CD14-positive monocyte (primary cell): ENCODE measurements around the gene SMTN. TPM values are rescaled to one million over a fixed set of nuclear protein-coding genes. Genes with fewer than 3 reads are reported as not detected.
A peak's percentile ranks its signal among the peaks of the same experiment; 100 is the strongest.

ENCODE experiments used
- DNase-seq, 3 donors: peaks; one replicate each; pipeline ENCODE4 v3.0.0-alpha.2; 2011 to 2022
- H2AFZ ChIP-seq: 2 replicates; pipeline ENCODE4 v1.6.0; 2012; ENCODE audit warnings: mild to moderate bottlenecking, low read depth, low read length, inconsistent platforms; ENCODE audit not compliant: insufficient read depth, poor library complexity, severe bottlenecking
- H3K27ac ChIP-seq, 2 donors: 1 replicate in 1 of 2; 2 replicates in 1 of 2; pipeline ENCODE4 v1.5.1; 2012 to 2013; ENCODE audit warnings: low read length in 2 of 2, control low read depth in 1 of 2, inconsistent platforms in 1 of 2, low read depth in 1 of 2, mild to moderate bottlenecking in 1 of 2
- H3K27me3 ChIP-seq, 2 donors: one replicate each; pipeline versions ENCODE4 v1.6.0 to v1.6.1; 2011 to 2013; ENCODE audit warnings: low read length in 2 of 2; ENCODE audit not compliant: control insufficient read depth in 2 of 2, insufficient read depth in 2 of 2
- H3K36me3 ChIP-seq, 2 donors: replicated peaks in 1 of 2; 1 replicate in 1 of 2; 2 replicates in 1 of 2; pipeline versions ENCODE4 v1.5.1 to v1.6.1; 2012 to 2013; ENCODE audit warnings: low read length in 2 of 2, control low read depth in 1 of 2, inconsistent platforms in 1 of 2, mild to moderate bottlenecking in 1 of 2; ENCODE audit not compliant: insufficient read depth in 2 of 2, control insufficient read depth in 1 of 2
- H3K4me1 ChIP-seq, 2 donors: 1 replicate in 1 of 2; 2 replicates in 1 of 2; pipeline versions ENCODE4 v1.5.1 to v1.6.1; 2012 to 2013; ENCODE audit warnings: low read length in 2 of 2, control low read depth in 1 of 2, inconsistent platforms in 1 of 2, mild to moderate bottlenecking in 1 of 2, moderate library complexity in 1 of 2; ENCODE audit not compliant: insufficient read depth in 2 of 2, control insufficient read depth in 1 of 2
- H3K4me2 ChIP-seq: replicated peaks from 2 replicates; pipeline ENCODE3; 2012; ENCODE audit warnings: low read length, moderate library complexity, mild to moderate bottlenecking; ENCODE audit not compliant: poor library complexity, severe bottlenecking; ENCODE audit errors: extremely low read depth
- H3K4me3 ChIP-seq, 3 experiments: fragments of 200-600 bp in 1 of 3; sonication (generic) in 1 of 3; replicated peaks in 1 of 3; 1 replicate in 2 of 3; 2 replicates in 1 of 3; pipeline ENCODE4 v1.5.1; 2011 to 2013; ENCODE audit warnings: low read length in 3 of 3, mild to moderate bottlenecking in 3 of 3, control low read depth in 2 of 3, low read depth in 2 of 3, inconsistent platforms in 1 of 3, moderate library complexity in 1 of 3
- H3K79me2 ChIP-seq: 2 replicates; pipeline ENCODE4 v1.6.0; 2012; ENCODE audit warnings: mild to moderate bottlenecking, control low read depth, inconsistent platforms, low read length, moderate library complexity; ENCODE audit not compliant: insufficient read depth
- H3K9ac ChIP-seq: 2 replicates; pipeline ENCODE4 v1.6.0; 2017; ENCODE audit warnings: low read length, mild to moderate bottlenecking; ENCODE audit not compliant: insufficient read depth, poor library complexity, severe bottlenecking
- H3K9me3 ChIP-seq, 2 donors: replicated peaks in 1 of 2; 1 replicate in 1 of 2; 2 replicates in 1 of 2; pipeline versions ENCODE4 v1.5.1 to v1.6.1; 2012 to 2013; ENCODE audit warnings: low read length in 2 of 2, control low read depth in 1 of 2; ENCODE audit not compliant: control insufficient read depth in 1 of 2, insufficient read depth in 1 of 2
- H4K20me1 ChIP-seq: 2 replicates; pipeline ENCODE4 v1.6.0; 2012; ENCODE audit warnings: mild to moderate bottlenecking, low read length, control low read depth, moderate library complexity; ENCODE audit not compliant: insufficient read depth
- H3K27ac Mint-ChIP-seq, 7 donors: one replicate each; pipeline ENCODE4 v1.8.0; 2020; ENCODE audit warnings: mild to moderate bottlenecking in 7 of 7, mixed read lengths in 7 of 7, moderate library complexity in 6 of 7, inconsistent platforms in 2 of 7
- H3K27me3 Mint-ChIP-seq, 3 donors: one replicate each; pipeline ENCODE4 v1.8.0; 2021 to 2022; ENCODE audit warnings: low read depth in 3 of 3, mild to moderate bottlenecking in 3 of 3, mixed read lengths in 3 of 3, moderate library complexity in 3 of 3, inconsistent platforms in 1 of 3
- H3K36me3 Mint-ChIP-seq, 2 donors: one replicate each; pipeline ENCODE4 v1.8.0; 2020; ENCODE audit warnings: mixed read lengths in 2 of 2, inconsistent platforms in 1 of 2, mild to moderate bottlenecking in 1 of 2
- H3K4me1 Mint-ChIP-seq: one replicate; pipeline ENCODE4 v1.8.0; 2020; ENCODE audit warnings: mild to moderate bottlenecking, mixed read lengths
- H3K4me3 Mint-ChIP-seq, 2 donors: one replicate each; pipeline ENCODE4 v1.8.0; 2020; ENCODE audit warnings: mild to moderate bottlenecking in 2 of 2, mixed read lengths in 2 of 2, moderate library complexity in 1 of 2
- H3K9me3 Mint-ChIP-seq, 7 donors: one replicate each; pipeline ENCODE4 v1.8.0; 2020 to 2022; ENCODE audit warnings: mixed read lengths in 7 of 7, mild to moderate bottlenecking in 6 of 7, moderate library complexity in 6 of 7, inconsistent platforms in 2 of 7
- CTCF ChIP-seq: fragments of 200-600 bp; IDR thresholded peaks from one replicate; pipeline ENCODE4 v1.8.0; 2022; ENCODE audit warnings: antibody characterized with exemption, mild to moderate bottlenecking
- WGBS: methylation state at CpG from one replicate; pipeline ENCODE4 v1.1.5; 2013; ENCODE audit warnings: missing lambda C conversion rate; ENCODE audit not compliant: insufficient coverage; 5-methylcytosine and 5-hydroxymethylcytosine counted together
- intact Hi-C, 2 donors: fragments of 100-400 bp; cut with micrococcal nuclease; formaldehyde crosslinking; loops; one replicate each; pipeline versions ENCODE4 v1.15.0 to v1.15.1; 2023
- polyA plus RNA-seq, 3 donors: library from polyadenylated mRNA; depleted of rRNA in 1 of 3; unstranded in 2 of 3; stranded (reverse) in 1 of 3; fragments of 300-500 nt in 2 of 3; fragments of >200 nt in 1 of 3; fragmentation: Illumina TruSeq in 2 of 3; gene quantifications; 1 replicate in 2 of 3; 2 replicates in 1 of 3; pipeline ENCODE4 v1.2.3, GENCODE V29; 2012 to 2021

SMTN gene
- polyA plus RNA-seq, 3 donors = 0.87 to 13.3 (median 0.88) TPM

- no peak overlapping the region for H3K4me2 ChIP-seq
- no peaks in the 10 kb centered on the region for H3K79me2 ChIP-seq
- H3K4me1 ChIP-seq = no peaks in the 10 kb centered on the region
- intact Hi-C loops = no loop called here
- no peaks in the 10 kb centered on the region for H4K20me1 ChIP-seq
- TF ChIP-seq CTCF = no peak
- peak overlapping the region in 1 of 7 donors; percentile 35 for H3K27ac Mint-ChIP-seq
- H3K4me3 ChIP-seq = no peak overlapping the region
- no peak overlapping the region for H3K27ac ChIP-seq
- no peak for DNase-seq
- no peak overlapping the region for H2AFZ ChIP-seq
- H3K4me3 Mint-ChIP-seq = no peak overlapping the region
- H3K36me3 Mint-ChIP-seq = no peaks in the 10 kb centered on the region
- 100% methylated on average over 2 of the region's 2 CpGs for WGBS
- peaks cover 6 to 15% (median 14%) of the 10 kb centered on the region in 3 donors for H3K27me3 Mint-ChIP-seq
- peaks cover 1% of the 10 kb centered on the region for H3K4me1 Mint-ChIP-seq
- H3K36me3 ChIP-seq = no peaks in the 10 kb centered on the region
- peaks cover 0 to 2% of the 10 kb centered on the region in 2 donors for H3K27me3 ChIP-seq
- H3K9me3 ChIP-seq = no peaks in the 10 kb centered on the region
- H3K9me3 Mint-ChIP-seq = peaks cover 1 to 7% (median 4%) of the 10 kb centered on the region in 7 donors
- no peak overlapping the region for H3K9ac ChIP-seq
These were observed 60.4 kb downstream of the SMTN start for GRCh38 chr22:31141551-31141950.

- TF ChIP-seq CTCF = no peak
- intact Hi-C loops = no loop called here
- Histone ChIP-seq H3K36me3 (no peaks in the 10 kb centered on the region), H3K4me3 (no peak overlapping the region), H2AFZ (no peak overlapping the region), H3K4me1 (no peaks in the 10 kb centered on the region), H3K27ac (no peak overlapping the region), H3K79me2 (no peaks in the 10 kb centered on the region), H3K9ac (no peak overlapping the region), H3K27me3 (peaks cover 0 to 2% of the 10 kb centered on the region in 2 donors), H3K4me2 (no peak overlapping the region), H4K20me1 (no peaks in the 10 kb centered on the region), H3K9me3 (peaks cover 0 to 2% of the 10 kb centered on the region in 2 donors)
- Mint-ChIP-seq H3K27me3 (peaks cover 6 to 15% (median 14%) of the 10 kb centered on the region in 3 donors), H3K27ac (no peak overlapping the region), H3K4me3 (no peak overlapping the region), H3K36me3 (no peaks in the 10 kb centered on the region), H3K4me1 (peaks cover 1% of the 10 kb centered on the region), H3K9me3 (peaks cover 2 to 14% (median 9%) of the 10 kb centered on the region in 7 donors)
- no peak for DNase-seq
- WGBS = 100% methylated on average over 1 of the region's 4 CpGs
These were observed 61.2 kb downstream of the SMTN start for GRCh38 chr22:31142285-31142684.
